Measurements from ENCODE around the gene SEC61B.

Gene SEC61B

GRCh38 chr9:99239341-99240060, 17.4 kb downstream of the SEC61B start:
- no peak overlapping the region for H3K27ac ChIP-seq
- no peak for TF ChIP-seq CTCF (IDR thresholded peaks at IDR 0.05)
- no peak for TF ChIP-seq ZFX (IDR thresholded peaks at IDR 0.05; ENCODE audit: borderline replicate concordance)

DNA sequence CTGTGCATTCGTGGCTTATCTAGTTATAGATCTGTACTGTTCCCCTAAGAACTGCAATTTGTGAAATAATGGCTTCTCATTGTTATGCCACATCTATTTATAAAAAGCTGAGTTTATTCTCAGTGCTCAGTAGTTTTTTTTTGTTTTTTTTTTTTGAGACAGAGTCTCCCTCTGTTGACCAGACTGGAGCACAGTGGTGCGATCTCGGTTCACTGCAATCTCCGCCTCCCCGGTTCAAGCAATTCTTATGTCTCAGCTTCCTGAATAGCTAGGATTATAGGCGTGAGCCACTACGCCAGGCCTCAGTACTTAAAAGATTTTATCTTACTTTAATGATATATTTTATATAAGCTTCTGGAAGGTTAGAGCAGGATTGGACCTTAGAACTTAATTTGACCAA, 19.0 kb downstream of the SEC61B start:
- TF ChIP-seq CTCF (IDR thresholded peaks at IDR 0.05) = no peak
- no peak for TF ChIP-seq ZFX (IDR thresholded peaks at IDR 0.05; ENCODE audit: borderline replicate concordance)
- H3K27ac ChIP-seq = no peak overlapping the region

GRCh38 chr9:99244344-99245260, 22.5 kb downstream of the SEC61B start:
- H3K27ac ChIP-seq = no peak overlapping the region
- no peak for TF ChIP-seq CTCF (IDR thresholded peaks at IDR 0.05)
- TF ChIP-seq ZFX (IDR thresholded peaks at IDR 0.05; ENCODE audit: borderline replicate concordance) = no peak

GRCh38 chr9:99249619-99250018, 27.5 kb downstream of the SEC61B start:
- TF ChIP-seq ZFX (IDR thresholded peaks at IDR 0.05; ENCODE audit: borderline replicate concordance) = no peak
- TF ChIP-seq CTCF (IDR thresholded peaks at IDR 0.05) = no peak

DNA sequence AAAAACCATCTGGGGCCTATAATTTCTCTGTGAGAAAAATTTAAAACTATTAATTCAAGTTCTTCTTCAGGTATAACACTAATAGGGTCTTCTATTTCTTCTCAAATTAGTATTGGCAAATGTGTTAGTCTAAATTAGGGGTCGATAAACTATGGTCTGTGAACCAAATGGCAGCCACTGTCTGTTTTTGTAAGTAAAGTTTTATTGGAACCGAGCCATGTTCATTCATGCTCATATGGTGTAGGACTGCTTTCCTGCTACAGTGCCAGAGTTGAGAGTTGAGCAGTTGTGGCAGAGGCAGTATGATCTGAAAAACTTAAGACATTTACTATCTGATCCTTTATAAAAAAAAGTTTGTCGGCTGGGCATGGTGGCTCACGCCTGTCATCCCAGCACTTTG, 29.1 kb downstream of the SEC61B start:
- TF ChIP-seq CTCF (IDR thresholded peaks at IDR 0.05) = no peak
- no peak overlapping the region for H3K27ac ChIP-seq

More at GRCh38 chr9:99249619-99250018, 27.5 kb downstream of the SEC61B start:
- no peak overlapping the region for H3K27ac ChIP-seq

- TF ChIP-seq ZFX (IDR thresholded peaks at IDR 0.05; ENCODE audit: borderline replicate concordance) (no peak), CTCF (IDR thresholded peaks at IDR 0.05) (no peak)
- no peak overlapping the region for H3K27ac ChIP-seq
Observed at GRCh38 chr9:99253134-99253533, 31.1 kb downstream of the SEC61B start.

Data from 22Rv1 (cell line).